GM18870 (cell line): Measurements from ENCODE around the gene VTI1A.

ENCODE experiments used
- ATAC-seq: cut with Tn5 transposase; IDR thresholded peaks from one replicate; pipeline ENCODE4 v1.9.1; 2021; ENCODE audit warnings: moderate library complexity; ENCODE audit not compliant: unreplicated experiment

Gene VTI1A

GRCh38 chr10:112502536-112502935 is 55.5 kb downstream of the VTI1A start:
- no peak for ATAC-seq

- ATAC-seq: no peak
Observed at GRCh38 chr10:112503643-112504042, 56.6 kb downstream of the VTI1A start.

- ATAC-seq: no peak
Observed at GRCh38 chr10:112507046-112507445, 60.0 kb downstream of the VTI1A start.

GRCh38 chr10:112507988-112508387 is 61.0 kb downstream of the VTI1A start:
- ATAC-seq: no peak

- no peak for ATAC-seq
Observed at GRCh38 chr10:112509558-112510291, 62.7 kb downstream of the VTI1A start.

- ATAC-seq: no peak
Observed at GRCh38 chr10:112510384-112510783, 63.4 kb downstream of the VTI1A start.

- no peak for ATAC-seq
Observed at GRCh38 chr10:112512294-112512693, 65.3 kb downstream of the VTI1A start.

GRCh38 chr10:112515126-112515525 is 68.1 kb downstream of the VTI1A start:
- ATAC-seq: no peak

- no peak for ATAC-seq
Observed at GRCh38 chr10:112515852-112516251, 68.8 kb downstream of the VTI1A start.

GRCh38 chr10:112517451-112517862 is 70.4 kb downstream of the VTI1A start:
- no peak for ATAC-seq

GRCh38 chr10:112519133-112519761 is 72.2 kb downstream of the VTI1A start:
- ATAC-seq: peak; percentile 58

GRCh38 chr10:112520914-112521313 is 73.9 kb downstream of the VTI1A start:
- no peak for ATAC-seq

GRCh38 chr10:112524641-112525040 is 77.6 kb downstream of the VTI1A start:
- ATAC-seq: no peak

GRCh38 chr10:112525200-112525599 is 78.2 kb downstream of the VTI1A start:
- ATAC-seq: no peak

- ATAC-seq: peak; percentile 93
Observed at GRCh38 chr10:112526139-112526538, 79.1 kb downstream of the VTI1A start.

- ATAC-seq: no peak
Observed at GRCh38 chr10:112526906-112527305, 79.9 kb downstream of the VTI1A start.

GRCh38 chr10:112528235-112528634 is 81.2 kb downstream of the VTI1A start:
- no peak for ATAC-seq

GRCh38 chr10:112531421-112531820 is 84.4 kb downstream of the VTI1A start:
- ATAC-seq: no peak

- peak; percentile 99 for ATAC-seq
Observed at GRCh38 chr10:112532189-112532588, 85.2 kb downstream of the VTI1A start.

- ATAC-seq: no peak
Observed at GRCh38 chr10:112532956-112533355, 85.9 kb downstream of the VTI1A start.

GRCh38 chr10:112533916-112534315 is 86.9 kb downstream of the VTI1A start:
- ATAC-seq: no peak

GRCh38 chr10:112535531-112535951 is 88.5 kb downstream of the VTI1A start:
- ATAC-seq: peak; percentile 45

- no peak for ATAC-seq
Observed at GRCh38 chr10:112536663-112537062, 89.6 kb downstream of the VTI1A start.
